GM18519 (cell line): ENCODE measurements around the gene TBL1X.

ENCODE experiments used
- ATAC-seq: cut with Tn5 transposase; IDR thresholded peaks from one replicate; pipeline ENCODE4 v1.9.1; 2021; ENCODE audit warnings: mild to moderate bottlenecking, moderate library complexity; ENCODE audit not compliant: unreplicated experiment, low FRiP score

Gene TBL1X

GRCh38 chrX:9785944-9786797, 321.3 kb downstream of the TBL1X start, which contains the start of gene SHROOM2:
TSS of gene SHROOM2 (plus strand) at chrX:9786429. CDS start at chrX:9786546, 117 bp downstream.
- no peak for ATAC-seq

- no peak for ATAC-seq
Observed at GRCh38 chrX:9786798-9787635, 322.2 kb downstream of the TBL1X start.

DNA sequence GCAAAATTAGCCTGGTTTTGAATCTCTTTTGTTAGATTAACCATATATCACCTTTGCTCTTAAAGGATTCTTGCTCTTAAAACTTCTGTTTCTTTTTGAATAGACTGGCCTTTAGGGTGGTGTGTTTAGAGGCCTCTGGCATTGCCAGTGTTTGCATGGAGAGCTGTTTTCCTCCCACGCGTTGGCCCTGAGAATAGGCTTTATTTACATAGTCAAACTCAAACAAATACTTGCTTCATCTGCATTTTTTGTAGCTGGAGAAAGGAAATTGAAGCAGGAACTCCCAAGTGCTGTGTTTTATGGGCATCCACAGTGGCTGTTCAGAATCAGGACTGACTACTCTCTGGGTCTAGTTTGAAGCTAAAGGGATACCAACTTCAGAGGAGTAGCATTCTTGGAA, 324.1 kb downstream of the TBL1X start:
- no peak for ATAC-seq

DNA sequence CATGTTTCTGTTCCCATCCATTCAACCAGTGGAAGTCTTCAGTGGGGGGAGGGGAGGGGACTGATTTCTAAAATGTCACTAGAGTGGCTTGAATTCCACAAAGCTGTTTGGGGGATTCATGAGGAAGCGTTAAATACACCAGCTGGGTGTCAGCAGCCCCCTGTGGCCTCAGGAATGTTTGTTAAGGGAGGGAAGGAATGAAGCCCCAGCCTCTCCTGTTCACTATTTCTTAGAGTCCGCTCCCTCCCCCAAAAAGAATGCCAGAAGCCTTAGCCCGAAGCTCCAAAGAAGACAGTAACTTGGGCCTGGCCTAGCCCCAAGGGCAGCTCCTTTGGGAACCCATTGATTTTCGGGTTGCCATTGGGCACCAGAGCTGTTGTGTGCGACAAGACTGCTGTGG, 324.7 kb downstream of the TBL1X start:
- ATAC-seq = no peak
